GM12878 (cell line): ENCODE data around the gene LCP1. TPM values are rescaled to one million over a fixed set of nuclear protein-coding genes. Genes with fewer than 3 reads are reported as not detected.
A peak's percentile ranks its signal among the peaks of the same experiment; 100 is the strongest.

Experiments
- ATAC-seq: fragments of 200-7000 bp; cut with Tn5 transposase; 3 replicates; pipeline ENCODE4 v1.9.1; 2020; ENCODE audit warnings: mild to moderate bottlenecking, moderate library complexity
- BruUV-seq: library from RNA; stranded (reverse); fragments of 400-500 nt; replicated peaks from 2 replicates; lab custom pipeline; 2021; lab: Mats Ljungman, UMichigan
- CTCF ChIA-PET: fragments of 300-600 bp; sonication (Branson Sonifier 250); formaldehyde crosslinking; extraction: SDS; loops from one replicate; lab custom pipeline; 2021; ENCODE audit warnings: inconsistent platforms; lab: Yijun Ruan, JAX
- POLR2A ChIA-PET: fragments of 350-600 bp; formaldehyde crosslinking; extraction: SDS; loops from one replicate; lab custom pipeline; 2021; ENCODE audit warnings: inconsistent platforms; lab: Charles Lee
- RAD21 ChIA-PET: fragments of 300-600 bp; sonication (Branson Sonifier 250); formaldehyde crosslinking; loops from one replicate; lab custom pipeline; 2023; ENCODE audit warnings: antibody characterized with exemption; ENCODE audit not compliant: unreplicated experiment; lab: Charles Lee
- SMC1A ChIA-PET: fragments of 300-600 bp; sonication (Branson Sonifier 250); formaldehyde crosslinking; loops from one replicate; lab custom pipeline; 2023; ENCODE audit not compliant: unreplicated experiment, uncharacterized antibody; lab: Charles Lee
- DNase-seq: peaks from one replicate; pipeline ENCODE4 v3.0.0-alpha.2; 2011; ENCODE audit warnings: low read depth, low spot score
- FAIRE-seq: peaks from 3 replicates; lab custom pipeline; 2011; peaks lifted over from hg19 to GRCh38; lab: Jason Lieb, UNC
- H2AFZ ChIP-seq: 2 replicates; pipeline ENCODE4 v1.6.0; 2011; ENCODE audit warnings: low read depth, low read length, control low read depth; ENCODE audit not compliant: control insufficient read depth
- H3K27ac ChIP-seq: 2 replicates; pipeline ENCODE4 v1.5.1; 2011; ENCODE audit warnings: control low read depth; ENCODE audit not compliant: control insufficient read depth, insufficient read depth
- H3K27me3 ChIP-seq, 2 experiments: replicated peaks in 1 of 2; 2 replicates each; pipeline versions ENCODE4 v1.6.0 to v1.6.1; 2011; ENCODE audit warnings: low read length in 1 of 2; ENCODE audit not compliant: control insufficient read depth in 2 of 2, insufficient read depth in 2 of 2
- H3K36me3 ChIP-seq, 2 experiments: 2 replicates each; pipeline ENCODE4 v1.5.1; 2011; ENCODE audit warnings: low read length in 1 of 2; ENCODE audit not compliant: control insufficient read depth in 2 of 2, insufficient read depth in 2 of 2
- H3K4me1 ChIP-seq: 2 replicates; pipeline ENCODE4 v1.6.1; 2011; ENCODE audit warnings: mild to moderate bottlenecking, low read length, moderate library complexity, mixed read lengths; ENCODE audit not compliant: control insufficient read depth, insufficient read depth
- H3K4me2 ChIP-seq: 2 replicates; pipeline ENCODE4 v1.6.0; 2011; ENCODE audit warnings: control low read depth; ENCODE audit not compliant: control insufficient read depth, insufficient read depth
- H3K4me3 ChIP-seq: fragments of 200-600 bp; sonication (generic); 2 replicates; pipeline ENCODE4 v1.5.1; 2016
- H3K79me2 ChIP-seq: 2 replicates; pipeline ENCODE4 v1.6.0; 2011; ENCODE audit warnings: low read length; ENCODE audit not compliant: control insufficient read depth, insufficient read depth
- H3K9ac ChIP-seq: 2 replicates; pipeline ENCODE4 v1.8.0; 2011; ENCODE audit warnings: low read length, control low read depth, mixed read lengths; ENCODE audit not compliant: control insufficient read depth, insufficient read depth
- H3K9me3 ChIP-seq: replicated peaks from 3 replicates; pipeline ENCODE4 v1.5.1; 2011; ENCODE audit warnings: mild to moderate bottlenecking, low read length; ENCODE audit not compliant: control insufficient read depth, insufficient read depth
- H4K20me1 ChIP-seq: 2 replicates; pipeline ENCODE4 v1.6.0; 2011; ENCODE audit not compliant: control insufficient read depth, insufficient read depth
- BACH1 ChIP-seq: fragments of 450-650 bp; IDR thresholded peaks from 2 replicates; pipeline ENCODE4 v1.6.1; 2017; ENCODE audit warnings: mild to moderate bottlenecking, borderline replicate concordance
- CEBPB ChIP-seq, 2 experiments: fragments of 150-350 bp in 1 of 2; IDR thresholded peaks; 2 replicates each; pipeline ENCODE4 v1.6.1; 2012 to 2014; ENCODE audit warnings: low read depth in 2 of 2, low read length in 2 of 2, borderline replicate concordance in 1 of 2, inconsistent platforms in 1 of 2
- ETV6 ChIP-seq, 2 experiments: fragments of 450-650 bp in 1 of 2; IDR thresholded peaks in 1 of 2; conservative IDR thresholded peaks in 1 of 2; 2 replicates each; pipeline ENCODE4 v1.6.1; 2014; ENCODE audit warnings: antibody characterized with exemption in 1 of 2, borderline replicate concordance in 1 of 2, low read depth in 1 of 2, mild to moderate bottlenecking in 1 of 2, moderate library complexity in 1 of 2
- LARP7 ChIP-seq: fragments of 450-650 bp; IDR thresholded peaks from 2 replicates; pipeline ENCODE4 v1.6.1; 2017; ENCODE audit warnings: mild to moderate bottlenecking
- NBN ChIP-seq: fragments of 450-650 bp; IDR thresholded peaks from 2 replicates; pipeline ENCODE4 v1.6.1; 2016
- NFYB ChIP-seq: IDR thresholded peaks from 2 replicates; pipeline ENCODE4 v1.6.1; 2011; ENCODE audit warnings: low read depth, mild to moderate bottlenecking, low read length, improper control_type of control experiment, moderate library complexity; ENCODE audit not compliant: insufficient read depth
- RAD51 ChIP-seq: fragments of 450-650 bp; IDR thresholded peaks from 2 replicates; pipeline ENCODE4 v1.6.1; 2016; ENCODE audit warnings: moderate library complexity, mild to moderate bottlenecking, inconsistent platforms
- RB1 ChIP-seq: fragments of 450-650 bp; formaldehyde crosslinking; IDR thresholded peaks from 2 replicates; pipeline ENCODE4 v1.6.1; 2017; ENCODE audit warnings: mild to moderate bottlenecking, borderline replicate concordance
- RELB ChIP-seq: fragments of 450-650 bp; IDR thresholded peaks from 2 replicates; pipeline ENCODE4 v1.6.1; 2017; ENCODE audit warnings: low read depth, mild to moderate bottlenecking, moderate library complexity
- SMARCA5 ChIP-seq: fragments of 450-650 bp; IDR thresholded peaks from 2 replicates; pipeline ENCODE4 v1.6.1; 2017; ENCODE audit warnings: mild to moderate bottlenecking
- SUZ12 ChIP-seq: fragments of 200-600 bp; sonication (generic); IDR thresholded peaks from one replicate; pipeline ENCODE4 v1.6.1; 2018; ENCODE audit warnings: antibody characterized with exemption, mild to moderate bottlenecking; ENCODE audit not compliant: unreplicated experiment
- YY1 ChIP-seq: IDR thresholded peaks from 2 replicates; pipeline ENCODE4 v1.6.1; 2011; ENCODE audit warnings: low read depth, mild to moderate bottlenecking, low read length
- ZBED1 ChIP-seq: IDR thresholded peaks from 2 replicates; pipeline ENCODE4 v1.6.1; 2016; ENCODE audit warnings: borderline replicate concordance
- ZBTB11 ChIP-seq: fragments of 450-650 bp; formaldehyde crosslinking; IDR thresholded peaks from 2 replicates; pipeline ENCODE4 v1.5.0; 2022; ENCODE audit warnings: mild to moderate bottlenecking, missing genetic modification characterization
- ZNF24 ChIP-seq: fragments of 450-650 bp; IDR thresholded peaks from 2 replicates; pipeline ENCODE4 v1.6.1; 2017; ENCODE audit warnings: antibody characterized with exemption, mild to moderate bottlenecking
- WGBS: methylation state at CpG from one replicate; pipeline ENCODE4 v1.1.6; 2016; ENCODE audit warnings: low lambda C conversion rate; ENCODE audit not compliant: insufficient replicate concordance, insufficient coverage; ENCODE audit errors: missing lambda C conversion rate; 5-methylcytosine and 5-hydroxymethylcytosine counted together
- in situ Hi-C: fragments of 300-500 bp; cut with MboI; formaldehyde crosslinking; loops from 9 replicates; pipeline ENCODE4 v1.14.3; 2018; ENCODE audit warnings: mixed read lengths
- intact Hi-C: fragments of 100-400 bp; cut with micrococcal nuclease; formaldehyde crosslinking; loops from one replicate; pipeline ENCODE4 v1.14.2; 2022; ENCODE audit not compliant: unreplicated experiment
- polyA plus RNA-seq, 11 experiments: library from polyadenylated mRNA; depleted of rRNA in 4 of 11; unstranded in 6 of 11; stranded (reverse) in 5 of 11; fragments of >200 nt; fragmentation: Nextera tagmentation in 4 of 11; fragmentation: Illumina TruSeq in 1 of 11; extraction: Ambion mirVana in 4 of 11; extraction: Trizol in 1 of 11; gene quantifications; 1 replicate in 1 of 11; 2 replicates in 10 of 11; pipeline versions ENCODE4 v1.2.1 to v1.2.3, GENCODE V29; 2011 to 2016; ENCODE audit warnings: inconsistent platforms in 2 of 11, missing spikeins in 2 of 11, low read depth in 1 of 11
- total RNA-seq, 4 experiments: library from RNA; depleted of rRNA in 3 of 4; stranded (reverse); fragments of >200 nt in 3 of 4; fragmentation: Illumina TruSeq in 1 of 4; extraction: Trizol in 1 of 4; gene quantifications; 2 replicates each; pipeline versions ENCODE4 v1.2.1 to v1.2.3, GENCODE V29; 2013 to 2021

LCP1 gene
- total and polyA plus RNA-seq, 10 of the 15 experiments (the other 5 are each of a cell fraction or from before 2014, with no cell fraction given): 775 to 2,201 (median 1,556) TPM

DNA sequence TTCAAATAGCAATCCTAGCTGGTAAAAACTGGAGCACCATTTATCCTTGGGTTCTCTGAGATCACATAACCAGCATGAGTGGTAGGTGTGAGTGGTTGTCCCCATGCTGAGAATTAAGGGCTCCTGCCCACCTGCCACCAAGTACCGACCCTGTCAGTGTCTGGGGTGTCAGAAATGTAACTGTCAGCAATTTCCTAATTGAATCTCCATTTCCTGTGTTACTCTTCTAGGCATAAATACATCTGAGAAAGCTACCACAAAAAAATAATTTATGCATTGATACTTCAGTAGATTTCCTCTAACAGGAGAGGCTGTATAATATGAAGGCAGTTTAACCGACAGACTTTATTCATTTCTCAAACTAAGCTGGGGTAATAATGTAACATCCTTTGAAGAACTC is 102.2 kb downstream of the LCP1 start:
- no peak for TF ChIP-seq NFYB
- no peak for TF ChIP-seq RELB
- no peak for TF ChIP-seq ZBED1
- TF ChIP-seq BACH1: no peak
- TF ChIP-seq LARP7: no peak
- TF ChIP-seq ZNF24: no peak
- TF ChIP-seq RB1: no peak
- no peak for TF ChIP-seq SMARCA5
- no peak for TF ChIP-seq CEBPB (IDR thresholded peaks at IDR 0.05; ENCODE audit: borderline replicate concordance in 1 of 2, low read depth in 2 of 2, low read length in 2 of 2)
- no peak for TF ChIP-seq SUZ12
- no peak for TF ChIP-seq RAD51
- TF ChIP-seq ZBTB11: no peak
- TF ChIP-seq NBN: no peak
- TF ChIP-seq ETV6 (conservative IDR thresholded peaks at IDR 0.05 in 1 of 2, IDR thresholded peaks at IDR 0.05 in 1 of 2; ENCODE audit: borderline replicate concordance in 1 of 2, low read depth in 1 of 2): no peak
- no peak for TF ChIP-seq YY1
- ATAC-seq (peak; percentile 22; the same call in 1 of the 3 replicates), DNase-seq (no peak), FAIRE-seq (no peak)
- no peaks in the 10 kb centered on the region for H4K20me1 ChIP-seq
- in situ Hi-C loops (no loop called here), intact Hi-C loops (no loop called here)
- BruUV-seq: no TSS peak
- H3K27ac ChIP-seq: no peak overlapping the region
- H3K4me3 ChIP-seq: no peak overlapping the region
- no peak overlapping the region for H2AFZ ChIP-seq
- ChIA-PET CTCF (no interaction called here), SMC1A (no interaction called here), RAD21 (interaction anchor here (0.7 kb wide), 1 partner anchor 41 kb away, joined by 5 read pairs; no protein-coding TSS in a partner anchor), POLR2A (interaction anchor here (0.7 kb wide), 1 partner anchor 584 kb away, joined by 3 read pairs; no protein-coding TSS in a partner anchor)
- WGBS: 25% methylated on average over 2 of the region's 2 CpGs
- no peak overlapping the region for H3K4me2 ChIP-seq
- no peaks in the 10 kb centered on the region for H3K27me3 ChIP-seq
- no peaks in the 10 kb centered on the region for H3K4me1 ChIP-seq
- no peaks in the 10 kb centered on the region for H3K79me2 ChIP-seq
- H3K9ac ChIP-seq: no peak overlapping the region
- H3K36me3 ChIP-seq: no peaks in the 10 kb centered on the region
- no peaks in the 10 kb centered on the region for H3K9me3 ChIP-seq
